ENCODE data around the gene MIA2. TPM values are rescaled to one million over a fixed set of nuclear protein-coding genes. Genes with fewer than 3 reads are reported as not detected.
A peak's percentile ranks its signal among the peaks of the same experiment; 100 is the strongest.

Gene MIA2
- total RNA-seq, 1 experiment from 2014 or later, result 15.0 TPM

GRCh38 chr14:39315859-39316444, 82.2 kb downstream of the MIA2 start:
- Histone ChIP-seq H3K14ac (ENCODE audit: insufficient read depth, low read length) (no peak overlapping the region), H2BK15ac (ENCODE audit: low read depth, low read length) (no peak overlapping the region), H2BK120ac (ENCODE audit: low read depth, low read length, poor library complexity, severe bottlenecking) (no peak overlapping the region), H3K79me2 (ENCODE audit: insufficient read depth, low read length) (no peaks in the 10 kb centered on the region), H3K4me2 (ENCODE audit: insufficient read depth, insufficient read length, low read length) (no peak overlapping the region), H4K91ac (ENCODE audit: insufficient read length, low read depth, low read length) (no peak overlapping the region), H3K4me1 (ENCODE audit: insufficient read depth, low read length) (no peaks in the 10 kb centered on the region), H2AK5ac (ENCODE audit: insufficient read length, low read length) (no peak overlapping the region), H4K5ac (ENCODE audit: insufficient read length, low read depth, low read length) (no peak overlapping the region), H3K23me2 (ENCODE audit: insufficient read length, low read depth, low read length, poor library complexity, severe bottlenecking) (no peaks in the 10 kb centered on the region), H2BK5ac (ENCODE audit: insufficient read length, low read length) (no peak overlapping the region), H3K9me3 (ENCODE audit: control insufficient read depth, low read depth, low read length) (no peaks in the 10 kb centered on the region), H2BK20ac (ENCODE audit: low read depth, low read length, poor library complexity, severe bottlenecking) (no peak overlapping the region), H3T11ph (ENCODE audit: low read length) (no peak overlapping the region), H3K79me1 (ENCODE audit: insufficient read depth, low read depth, low read length, poor library complexity, severe bottlenecking) (no peaks in the 10 kb centered on the region), H2BK12ac (ENCODE audit: insufficient read length, low read depth, low read length) (no peak overlapping the region), H3K4ac (ENCODE audit: low read depth, low read length) (no peak overlapping the region), H2AFZ (ENCODE audit: low read length) (no peak overlapping the region), H3K56ac (ENCODE audit: insufficient read length, low read depth, low read length) (no peak overlapping the region), H4K8ac (replicated peaks; ENCODE audit: insufficient read length, low read depth, low read length) (no peak overlapping the region), H3K27ac (ENCODE audit: insufficient read length, low read depth, low read length) (no peak overlapping the region), H4K20me1 (ENCODE audit: control insufficient read depth, insufficient read depth, insufficient read length) (no peaks in the 10 kb centered on the region), H3K9ac (ENCODE audit: extremely low read depth, insufficient read length, low read length) (no peak overlapping the region), H3K18ac (ENCODE audit: insufficient read length, low read depth, low read length) (no peak overlapping the region), H3K23ac (ENCODE audit: insufficient read length, low read depth, low read length) (no peak overlapping the region), H3K27me3 (ENCODE audit: insufficient read depth, low read length) (no peaks in the 10 kb centered on the region)
- H3K27me3 Mint-ChIP-seq (ENCODE audit: low read depth), result no peaks in the 10 kb centered on the region
- peaks cover 0 to 4% of the 10 kb centered on the region in 2 experiments; a peak in 1 of 4 replicates for H3K4me1 Mint-ChIP-seq
- H3K36me3 Mint-ChIP-seq (ENCODE audit: insufficient read depth in 1 of 3, low read depth in 3 of 3), result peaks cover 0 to 8% (median 6%) of the 10 kb centered on the region in 3 experiments; a peak in 4 of 7 replicates
- H3K4me3 Mint-ChIP-seq, result no peak overlapping the region
- TF ChIP-seq CTCF (conservative IDR thresholded peaks at IDR 0.05), result no peak
- no CpG with 5 or more reads among the region's 1 CpG for WGBS (ENCODE audit: extremely low coverage, insufficient read length, low lambda C conversion rate)
- H3K9me3 Mint-ChIP-seq, result no peaks in the 10 kb centered on the region
- H3K27ac Mint-ChIP-seq, result peak overlapping the region in 1 of 3 experiments; percentile 42; a peak in 2 of 7 replicates
- no peak for DNase-seq
